K562 (cell line): ENCODE results near the gene HOXA10. TPM values are rescaled to one million over a fixed set of nuclear protein-coding genes. Genes with fewer than 3 reads are reported as not detected.

Experiments used
- ATAC-seq: fragments of 200-7000 bp; cut with Tn5 transposase; 3 replicates; pipeline ENCODE4 v1.9.1; 2020; ENCODE audit warnings: moderate library complexity
- BruUV-seq: library from RNA; stranded (reverse); fragments of 400-500 nt; replicated peaks from 2 replicates; lab custom pipeline; 2021; lab: Mats Ljungman, UMichigan
- CTCF ChIA-PET: fragments of 300-600 bp; formaldehyde crosslinking; extraction: SDS; loops from one replicate; lab custom pipeline; 2021; ENCODE audit warnings: low intra/inter-chr PET ratio; lab: Yijun Ruan, JAX
- POLR2A ChIA-PET: fragments of 300-600, 350-650 bp; sonication (Branson Sonifier 250); formaldehyde crosslinking; extraction: SDS; loops from one replicate; lab custom pipeline; 2021; ENCODE audit warnings: antibody characterized with exemption, inconsistent platforms; lab: Yijun Ruan, JAX
- DNase-seq, 4 experiments: peaks; one replicate each; pipeline versions ENCODE4 v3.0.0 to v3.0.0-alpha.2; 2011 to 2018; ENCODE audit warnings: low spot score in 3 of 4, mixed read lengths in 3 of 4; ENCODE audit errors: extremely low read depth in 1 of 4
- FAIRE-seq: peaks from 2 replicates; lab custom pipeline; 2011; peaks lifted over from hg19 to GRCh38; lab: Jason Lieb, UNC
- H2AFZ ChIP-seq: 2 replicates; pipeline ENCODE4 v1.6.0; 2011; ENCODE audit warnings: low read depth, low read length, control low read depth, inconsistent platforms
- H3K27ac ChIP-seq: fragments of 200-600 bp; 3 replicates; pipeline ENCODE4 v1.8.0; 2011; ENCODE audit warnings: low read depth, mild to moderate bottlenecking, control low read depth, inconsistent platforms, low read length, moderate library complexity, mixed read lengths; ENCODE audit errors: extremely low read depth
- H3K27me3 ChIP-seq, 2 experiments: fragments of 300-600 bp in 1 of 2; 2 replicates in 1 of 2; 3 replicates in 1 of 2; pipeline versions ENCODE4 v1.6.0 to v1.8.0; 2011; ENCODE audit warnings: inconsistent platforms in 2 of 2, low read length in 2 of 2, mild to moderate bottlenecking in 1 of 2, mixed read lengths in 1 of 2, moderate library complexity in 1 of 2; ENCODE audit not compliant: control insufficient read depth in 2 of 2, insufficient read depth in 2 of 2
- H3K36me3 ChIP-seq: fragments of 300-600 bp; 3 replicates; pipeline ENCODE4 v1.8.0; 2011; ENCODE audit warnings: mild to moderate bottlenecking, low read length, inconsistent platforms; ENCODE audit not compliant: control insufficient read depth, insufficient read depth
- H3K4me1 ChIP-seq, 2 experiments: fragments of 200-600 bp in 1 of 2; replicated peaks in 1 of 2; 2 replicates in 1 of 2; 3 replicates in 1 of 2; pipeline versions ENCODE4 v1.5.1 to v1.8.0; 2011; ENCODE audit warnings: inconsistent platforms in 2 of 2, low read length in 2 of 2, mild to moderate bottlenecking in 1 of 2, mixed read lengths in 1 of 2, moderate library complexity in 1 of 2; ENCODE audit not compliant: control insufficient read depth in 2 of 2, insufficient read depth in 2 of 2
- H3K4me2 ChIP-seq: 2 replicates; pipeline ENCODE4 v1.6.1; 2011; ENCODE audit warnings: low read length, control low read depth, inconsistent platforms, mixed read lengths; ENCODE audit not compliant: insufficient read depth
- H3K4me3 ChIP-seq: fragments of 200-600 bp; sonication (generic), shearing (Covaris generic); 2 replicates; pipeline ENCODE4 v1.5.1; 2016; ENCODE audit warnings: control low read depth, inconsistent platforms
- H3K79me2 ChIP-seq: fragments of 200-600 bp; 3 replicates; pipeline ENCODE4 v1.8.0; 2011; ENCODE audit warnings: low read length, inconsistent platforms; ENCODE audit not compliant: control insufficient read depth, insufficient read depth
- H3K9ac ChIP-seq, 2 experiments: 2 replicates each; pipeline versions ENCODE4 v1.6.0 to v1.6.1; 2011; ENCODE audit warnings: low read depth in 2 of 2, low read length in 2 of 2, control low read depth in 1 of 2, inconsistent platforms in 1 of 2, mild to moderate bottlenecking in 1 of 2, mixed read lengths in 1 of 2; ENCODE audit not compliant: insufficient read depth in 1 of 2
- H3K9me1 ChIP-seq: one replicate; pipeline ENCODE4 v1.6.0; 2011; ENCODE audit warnings: inconsistent platforms, mild to moderate bottlenecking, low read length, moderate library complexity; ENCODE audit not compliant: control insufficient read depth, insufficient read depth
- H3K9me3 ChIP-seq: replicated peaks from 2 replicates; pipeline ENCODE4 v1.5.1; 2011; ENCODE audit warnings: low read depth, low read length, inconsistent platforms; ENCODE audit not compliant: control insufficient read depth, insufficient read depth
- H4K20me1 ChIP-seq: replicated peaks from 2 replicates; pipeline ENCODE4 v1.6.1; 2011; ENCODE audit warnings: low read length, inconsistent platforms, mixed read lengths; ENCODE audit not compliant: control insufficient read depth, insufficient read depth
- ELF4 ChIP-seq: fragments of 450-650 bp; formaldehyde crosslinking; IDR thresholded peaks from 2 replicates; pipeline ENCODE4 v1.4.0; 2022; ENCODE audit warnings: missing genetic modification characterization
- HDAC2 ChIP-seq: fragments of 450-650 bp; IDR thresholded peaks from 2 replicates; pipeline ENCODE4 v1.6.1; 2016; ENCODE audit warnings: mild to moderate bottlenecking
- NEUROD1 ChIP-seq: fragments of 150-350 bp; IDR thresholded peaks from 2 replicates; pipeline ENCODE4 v1.6.1; 2014; ENCODE audit warnings: borderline replicate concordance, low read length, low read depth; ENCODE audit not compliant: partially characterized antibody
- SIRT6 ChIP-seq: IDR thresholded peaks from one replicate; pipeline ENCODE4 v1.6.1; 2012; ENCODE audit warnings: low read depth, mild to moderate bottlenecking, control low read depth, inconsistent platforms, low read length, moderate library complexity
- SRSF7 ChIP-seq: fragments of 200-400 bp; formaldehyde crosslinking; optimal IDR thresholded peaks from 2 replicates; pipeline ENCODE3; 2017; ENCODE audit warnings: mild to moderate bottlenecking, low read depth, low read length
- ZNF644 ChIP-seq: fragments of 200-800 bp; sonication (Bioruptor generic); IDR thresholded peaks from 2 replicates; pipeline ENCODE4 v1.6.1; 2016; ENCODE audit warnings: low read depth, missing genetic modification characterization, missing compliant biosample characterization
- WGBS: fragments of 100-300 bp; shearing (Covaris generic); methylation state at CpG from one replicate; pipeline ENCODE4 v1.1.6; 2016; ENCODE audit warnings: low coverage, mixed read lengths; ENCODE audit not compliant: insufficient coverage; ENCODE audit errors: missing lambda C conversion rate; 5-methylcytosine and 5-hydroxymethylcytosine counted together
- in situ Hi-C: fragments of 300-500 bp; cut with MboI; formaldehyde crosslinking; loops from 4 replicates; pipeline ENCODE4 v1.15.0; 2018; ENCODE audit warnings: inconsistent platforms, mixed read lengths
- intact Hi-C: fragments of 100-400 bp; cut with micrococcal nuclease; formaldehyde crosslinking; loops from 2 replicates; pipeline ENCODE4 v1.14.2; 2022
- polyA plus RNA-seq, 8 experiments: library from polyadenylated mRNA; depleted of rRNA in 4 of 8; stranded (reverse) in 5 of 8; unstranded in 3 of 8; fragments of >200 nt; fragmentation: Nextera tagmentation in 2 of 8; fragmentation: Illumina TruSeq in 1 of 8; extraction: Ambion mirVana in 2 of 8; extraction: Trizol in 1 of 8; gene quantifications; 2 replicates each; pipeline versions ENCODE4 v1.2.1 to v1.2.3, GENCODE V29; 2011 to 2014; ENCODE audit warnings: inconsistent platforms in 1 of 8, missing spikeins in 1 of 8
- total RNA-seq, 7 experiments: library from RNA; depleted of rRNA in 6 of 7; stranded (reverse); fragments of >200 nt in 6 of 7; fragmentation: Illumina TruSeq in 2 of 7; extraction: Trizol in 2 of 7; gene quantifications; 2 replicates each; pipeline versions ENCODE4 v1.2.1 to v1.2.3, GENCODE V29; 2011 to 2021; ENCODE audit warnings: low replicate concordance in 1 of 7
- TF ChIP-seq, protein P1 (sequence below): fragments of 450-650 bp; IDR thresholded peaks from 2 replicates; pipeline ENCODE4 v1.6.1; 2016; ENCODE audit warnings: low read depth

Gene HOXA10
- total and polyA plus RNA-seq, 9 of the 15 experiments (the other 6 are each of a cell fraction or from before 2014, with no cell fraction given): not detected

DNA sequence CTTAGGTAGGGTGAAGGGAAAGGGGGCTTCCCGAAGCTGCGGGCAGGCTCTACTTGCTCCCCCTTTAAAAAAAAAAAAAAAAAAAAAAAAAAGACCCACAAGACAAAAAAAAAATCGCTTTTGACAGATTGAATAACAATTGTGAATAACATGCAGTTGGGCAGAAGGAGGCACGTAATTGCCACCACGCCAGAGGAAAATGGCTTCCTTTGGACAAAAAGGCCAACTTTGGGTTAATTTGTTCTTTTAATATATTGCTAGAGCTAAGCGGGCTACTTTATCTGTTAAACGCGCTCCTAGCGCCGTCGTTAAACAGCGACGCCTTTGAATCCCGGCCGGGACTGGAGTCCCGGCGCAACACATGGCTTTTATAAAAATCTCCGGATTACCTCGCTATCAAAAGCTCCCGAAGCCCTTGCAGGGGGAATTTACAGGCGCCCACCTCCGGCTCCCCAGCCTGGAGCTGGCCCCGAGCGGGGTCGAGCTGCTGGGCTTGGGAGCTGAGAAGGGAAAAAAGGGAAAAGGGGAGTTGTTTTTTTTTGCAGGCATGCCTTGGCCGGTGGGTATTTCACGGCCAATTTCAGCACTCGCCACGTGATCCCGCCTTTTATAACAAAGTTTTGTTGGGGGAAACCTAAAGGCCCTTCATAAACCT, 9.7 kb upstream of the HOXA10 start:
- Histone ChIP-seq H3K27me3 (peaks cover 48 to 79% of the 10 kb centered on the region in 2 experiments), H3K27ac (no peak overlapping the region), H3K9me3 (no peaks in the 10 kb centered on the region; the same call in 1 of the 2 replicates), H3K9ac (no peak overlapping the region), H3K4me1 (peaks cover 0 to 29% of the 10 kb centered on the region in 2 experiments; a peak in 2 of 5 replicates), H3K9me1 (no peaks in the 10 kb centered on the region), H2AFZ (no peak overlapping the region), H3K36me3 (no peaks in the 10 kb centered on the region), H3K4me3 (no peak overlapping the region), H3K4me2 (no peak overlapping the region), H4K20me1 (no peaks in the 10 kb centered on the region), H3K79me2 (no peaks in the 10 kb centered on the region)
- FAIRE-seq (no peak), DNase-seq (no peak), ATAC-seq (no peak)
- ChIA-PET POLR2A (no interaction called here), CTCF (no interaction called here)
- WGBS: 15% methylated on average over 25 of the region's 30 CpGs
- TF ChIP-seq SIRT6 (no peak), ELF4 (CRISPR knock-in tag) (no peak), HDAC2 (no peak), ZNF644 (tag) (no peak), SRSF7 (no peak), NEUROD1 (no peak)
- TF ChIP-seq, protein P1, sequence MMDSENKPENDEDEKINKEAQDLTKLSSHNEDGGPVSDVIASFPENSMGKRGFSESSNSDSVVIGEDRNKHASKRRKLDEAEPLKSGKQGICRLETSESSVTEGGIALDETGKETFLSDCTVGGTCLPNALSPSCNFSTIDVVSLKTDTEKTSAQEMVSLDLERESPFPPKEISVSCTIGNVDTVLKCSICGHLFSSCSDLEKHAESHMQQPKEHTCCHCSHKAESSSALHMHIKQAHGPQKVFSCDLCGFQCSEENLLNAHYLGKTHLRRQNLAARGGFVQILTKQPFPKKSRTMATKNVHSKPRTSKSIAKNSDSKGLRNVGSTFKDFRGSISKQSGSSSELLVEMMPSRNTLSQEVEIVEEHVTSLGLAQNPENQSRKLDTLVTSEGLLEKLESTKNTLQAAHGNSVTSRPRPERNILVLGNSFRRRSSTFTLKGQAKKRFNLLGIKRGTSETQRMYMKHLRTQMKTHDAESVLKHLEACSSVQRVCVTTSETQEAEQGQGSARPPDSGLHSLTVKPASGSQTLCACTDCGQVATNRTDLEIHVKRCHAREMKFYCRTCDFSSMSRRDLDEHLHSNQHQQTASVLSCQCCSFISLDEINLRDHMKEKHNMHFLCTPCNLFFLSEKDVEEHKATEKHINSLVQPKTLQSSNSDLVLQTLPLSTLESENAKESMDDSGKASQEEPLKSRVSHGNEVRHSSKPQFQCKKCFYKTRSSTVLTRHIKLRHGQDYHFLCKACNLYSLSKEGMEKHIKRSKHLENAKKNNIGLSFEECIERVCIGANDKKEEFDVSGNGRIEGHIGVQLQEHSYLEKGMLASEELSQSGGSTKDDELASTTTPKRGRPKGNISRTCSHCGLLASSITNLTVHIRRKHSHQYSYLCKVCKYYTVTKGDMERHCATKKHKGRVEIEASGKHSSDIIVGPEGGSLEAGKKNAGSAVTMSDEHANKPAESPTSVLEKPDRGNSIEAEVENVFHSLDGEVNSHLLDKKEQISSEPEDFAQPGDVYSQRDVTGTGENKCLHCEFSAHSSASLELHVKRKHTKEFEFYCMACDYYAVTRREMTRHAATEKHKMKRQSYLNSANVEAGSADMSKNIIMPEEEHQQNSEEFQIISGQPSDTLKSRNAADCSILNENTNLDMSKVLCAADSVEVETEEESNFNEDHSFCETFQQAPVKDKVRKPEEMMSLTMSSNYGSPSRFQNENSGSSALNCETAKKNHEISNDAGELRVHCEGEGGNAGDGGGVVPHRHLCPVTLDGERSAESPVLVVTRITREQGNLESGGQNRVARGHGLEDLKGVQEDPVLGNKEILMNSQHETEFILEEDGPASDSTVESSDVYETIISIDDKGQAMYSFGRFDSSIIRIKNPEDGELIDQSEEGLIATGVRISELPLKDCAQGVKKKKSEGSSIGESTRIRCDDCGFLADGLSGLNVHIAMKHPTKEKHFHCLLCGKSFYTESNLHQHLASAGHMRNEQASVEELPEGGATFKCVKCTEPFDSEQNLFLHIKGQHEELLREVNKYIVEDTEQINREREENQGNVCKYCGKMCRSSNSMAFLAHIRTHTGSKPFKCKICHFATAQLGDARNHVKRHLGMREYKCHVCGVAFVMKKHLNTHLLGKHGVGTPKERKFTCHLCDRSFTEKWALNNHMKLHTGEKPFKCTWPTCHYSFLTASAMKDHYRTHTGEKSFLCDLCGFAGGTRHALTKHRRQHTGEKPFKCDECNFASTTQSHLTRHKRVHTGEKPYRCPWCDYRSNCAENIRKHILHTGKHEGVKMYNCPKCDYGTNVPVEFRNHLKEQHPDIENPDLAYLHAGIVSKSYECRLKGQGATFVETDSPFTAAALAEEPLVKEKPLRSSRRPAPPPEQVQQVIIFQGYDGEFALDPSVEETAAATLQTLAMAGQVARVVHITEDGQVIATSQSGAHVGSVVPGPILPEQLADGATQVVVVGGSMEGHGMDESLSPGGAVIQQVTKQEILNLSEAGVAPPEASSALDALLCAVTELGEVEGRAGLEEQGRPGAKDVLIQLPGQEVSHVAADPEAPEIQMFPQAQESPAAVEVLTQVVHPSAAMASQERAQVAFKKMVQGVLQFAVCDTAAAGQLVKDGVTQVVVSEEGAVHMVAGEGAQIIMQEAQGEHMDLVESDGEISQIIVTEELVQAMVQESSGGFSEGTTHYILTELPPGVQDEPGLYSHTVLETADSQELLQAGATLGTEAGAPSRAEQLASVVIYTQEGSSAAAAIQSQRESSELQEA: no peak
- in situ Hi-C loops: no loop called here
- BruUV-seq: no TSS peak
- intact Hi-C loops: no loop called here
